GM18951 (cell line): ENCODE results near the gene NRL.

Experiments
- POLR2A ChIP-seq: IDR thresholded peaks from 4 replicates; pipeline ENCODE4 v1.6.1; 2011; ENCODE audit warnings: mild to moderate bottlenecking; ENCODE audit not compliant: insufficient read length, insufficient read depth; ENCODE audit errors: extremely low read depth
- in situ Hi-C: fragments of 300-500 bp; cut with MboI; formaldehyde crosslinking; loops from one replicate; pipeline ENCODE4 v1.12.0; 2022; ENCODE audit warnings: low sequenced_read_pairs, mixed read lengths, inconsistent platforms; ENCODE audit not compliant: unreplicated experiment

Gene NRL

DNA sequence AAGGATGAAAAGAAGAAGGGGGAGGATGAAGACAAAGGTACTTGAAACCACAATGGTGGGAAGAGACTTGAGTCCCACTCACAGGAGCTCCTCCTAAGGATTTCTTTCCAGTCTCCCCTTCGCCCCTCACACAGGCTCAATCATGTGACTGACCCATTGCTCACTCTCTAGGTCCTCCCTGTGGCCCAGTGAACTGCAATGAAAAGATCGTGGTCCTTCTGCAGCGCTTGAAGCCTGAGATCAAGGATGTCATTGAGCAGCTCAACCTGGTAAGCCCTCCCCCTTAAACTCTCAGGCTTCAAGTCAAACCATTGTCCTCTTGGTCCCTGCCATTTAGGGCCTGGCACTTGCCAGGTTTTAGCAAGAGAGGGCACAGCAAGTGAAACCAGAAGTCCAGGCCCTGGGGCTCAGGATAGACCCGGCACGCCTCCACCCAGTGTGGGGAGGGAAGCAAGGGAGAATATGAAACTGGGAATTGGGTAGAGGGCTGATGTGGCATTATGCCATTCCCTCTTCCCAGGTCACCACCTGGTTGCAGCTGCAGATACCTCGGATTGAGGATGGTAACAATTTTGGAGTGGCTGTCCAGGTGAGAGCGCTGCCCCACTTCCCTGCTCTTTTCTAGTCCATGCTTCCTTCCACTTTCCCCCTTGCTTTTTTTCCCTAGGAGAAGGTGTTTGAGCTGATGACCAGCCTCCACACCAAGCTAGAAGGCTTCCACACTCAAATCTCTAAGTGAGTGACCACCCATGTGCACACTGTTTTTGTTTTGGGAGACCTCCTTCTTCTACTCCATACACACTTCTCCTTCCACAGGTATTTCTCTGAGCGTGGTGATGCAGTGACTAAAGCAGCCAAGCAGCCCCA is 23.0 kb upstream of the NRL start:
- in situ Hi-C loops = no loop called here

DNA sequence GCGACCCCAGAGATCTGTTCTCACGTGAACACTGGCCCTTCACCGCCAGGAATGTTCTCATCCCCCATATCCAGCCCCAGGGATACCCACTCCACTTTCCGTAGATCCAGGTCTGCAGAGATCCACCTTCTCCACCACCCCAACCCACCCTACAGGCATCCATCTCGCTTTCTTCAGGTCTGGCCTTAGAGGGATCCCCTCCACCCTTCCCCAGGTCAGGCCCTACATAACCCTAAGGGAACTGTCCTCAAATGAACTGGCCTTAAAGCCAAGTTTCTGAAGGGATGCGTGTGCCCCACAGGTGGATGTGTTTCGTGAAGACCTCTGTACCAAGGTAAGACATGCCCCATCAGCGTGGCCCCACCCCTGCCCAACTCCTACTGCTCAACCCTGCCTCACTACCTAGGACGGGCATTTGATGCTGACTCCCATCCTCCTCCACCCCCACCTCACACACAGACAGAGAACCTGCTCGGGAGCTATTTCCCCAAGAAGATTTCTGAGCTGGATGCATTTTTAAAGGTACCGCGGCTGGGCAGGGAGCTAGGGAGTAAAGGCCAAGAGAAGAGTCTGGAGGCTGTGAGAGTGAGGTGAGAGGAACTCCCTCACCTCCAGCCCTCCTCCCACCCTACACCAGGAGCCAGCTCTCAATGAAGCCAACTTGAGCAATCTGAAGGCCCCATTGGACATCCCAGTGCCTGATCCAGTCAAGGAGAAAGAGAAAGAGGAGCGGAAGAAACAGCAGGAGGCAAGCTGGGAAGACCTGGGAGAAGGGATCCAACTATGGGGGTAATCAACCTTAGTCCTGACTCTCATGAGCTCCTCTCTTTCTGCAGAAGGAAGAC is 22.2 kb upstream of the NRL start:
- no peak for TF ChIP-seq POLR2A
- in situ Hi-C loops = no loop called here

More for the DNA sequence above, 23.0 kb upstream of the NRL start:
- no peak for TF ChIP-seq POLR2A

DNA sequence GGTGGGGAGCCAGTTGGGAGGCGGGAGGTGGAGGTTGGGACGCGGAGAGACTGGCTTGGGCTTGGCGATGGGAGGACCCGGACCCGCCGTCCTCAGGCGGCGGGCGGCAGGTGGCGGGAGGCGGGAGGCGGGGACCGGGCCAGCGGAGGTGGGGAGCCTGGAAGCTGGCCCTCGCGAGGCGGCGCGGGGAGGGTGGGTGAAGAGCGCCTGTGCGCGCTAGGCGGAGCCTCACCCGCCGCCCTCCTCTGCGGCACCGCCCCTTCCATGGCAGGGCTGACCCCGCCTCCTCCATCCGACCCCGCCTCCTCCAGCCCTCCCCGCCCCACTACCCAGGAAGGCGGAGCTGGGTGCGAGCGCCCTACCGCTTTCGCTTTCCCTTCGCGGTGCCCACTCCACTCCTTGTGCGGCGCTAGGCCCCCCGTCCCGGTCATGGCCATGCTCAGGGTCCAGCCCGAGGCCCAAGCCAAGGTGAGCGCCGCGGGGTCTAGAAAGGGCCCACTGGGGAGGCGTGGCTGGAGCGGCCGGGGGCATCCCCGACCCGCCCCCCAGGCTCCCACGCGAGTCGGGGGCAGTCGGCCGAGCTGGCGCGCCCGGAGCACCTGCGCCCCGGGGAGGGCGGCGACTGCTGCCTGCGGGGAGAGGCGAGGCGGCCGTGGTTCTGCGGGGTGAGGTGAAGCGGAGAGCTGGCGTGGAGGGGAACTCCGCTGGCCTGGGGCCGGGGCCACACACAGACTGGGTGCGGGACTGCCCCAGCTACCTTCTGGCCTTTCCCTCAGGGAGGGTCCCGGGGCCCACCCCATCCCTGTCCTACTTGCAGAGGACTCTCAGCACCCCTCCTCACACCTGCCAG is 21.3 kb upstream of the NRL start, which contains the start of gene PSME1:
PSME1 (plus strand) TSS at position 361 of the 850 bp plus-strand sequence; CDS start at position 430, 69 bp downstream.
- in situ Hi-C loops = no loop called here
- TF ChIP-seq POLR2A = peak; percentile 82

DNA sequence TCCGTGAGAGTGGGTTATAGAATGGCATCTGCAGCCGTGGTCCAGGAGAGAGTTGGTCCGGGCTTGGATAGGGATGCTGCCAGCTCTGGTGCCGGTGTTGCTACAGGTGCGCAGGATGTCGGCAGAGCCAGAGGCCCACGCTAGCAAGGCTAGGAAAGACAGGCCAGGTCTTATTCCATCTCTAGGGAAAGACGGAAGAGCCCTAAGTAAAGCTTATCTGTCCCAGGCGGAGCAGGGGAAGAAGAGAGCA is 20.8 kb upstream of the NRL start:
- in situ Hi-C loops = no loop called here
- TF ChIP-seq POLR2A = no peak

DNA sequence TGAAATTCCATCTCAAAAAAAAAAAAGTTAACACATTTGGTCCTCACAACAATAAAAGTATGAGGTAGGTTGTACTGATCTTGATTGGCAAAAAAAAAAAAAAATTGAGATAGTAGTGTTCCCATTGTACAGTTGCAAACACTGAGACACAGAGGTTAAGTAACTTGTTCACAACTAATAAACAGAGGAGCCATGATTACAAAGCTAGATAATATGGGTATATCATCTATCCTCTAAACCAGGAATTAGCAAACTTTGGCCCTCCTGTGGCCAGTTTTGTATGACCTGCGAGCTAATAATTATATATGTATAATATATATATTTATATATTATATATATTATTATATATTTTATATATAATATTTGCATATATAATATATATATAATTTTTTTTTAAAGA is 19.0 kb upstream of the NRL start:
- in situ Hi-C loops = no loop called here
- TF ChIP-seq POLR2A = no peak

DNA sequence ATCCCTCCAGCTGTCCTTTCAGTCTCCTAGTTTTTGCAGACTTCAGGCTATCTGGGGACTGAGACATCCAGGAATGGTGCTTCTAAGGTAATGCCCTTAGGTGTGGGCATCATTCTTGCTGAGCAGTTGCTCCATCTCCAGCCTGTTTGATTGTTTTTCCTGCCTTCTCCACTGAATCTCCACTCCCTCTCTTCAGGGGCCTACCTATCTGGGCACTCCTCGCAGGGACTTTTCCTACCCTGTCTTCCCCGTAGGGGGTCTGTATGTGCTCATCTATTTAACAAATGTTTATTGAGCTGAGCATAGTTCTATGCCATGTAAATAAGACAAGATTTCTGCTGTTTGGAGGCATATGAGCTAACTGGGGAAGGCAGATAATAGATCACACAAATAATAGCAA is 18.2 kb upstream of the NRL start:
- in situ Hi-C loops = no loop called here

DNA sequence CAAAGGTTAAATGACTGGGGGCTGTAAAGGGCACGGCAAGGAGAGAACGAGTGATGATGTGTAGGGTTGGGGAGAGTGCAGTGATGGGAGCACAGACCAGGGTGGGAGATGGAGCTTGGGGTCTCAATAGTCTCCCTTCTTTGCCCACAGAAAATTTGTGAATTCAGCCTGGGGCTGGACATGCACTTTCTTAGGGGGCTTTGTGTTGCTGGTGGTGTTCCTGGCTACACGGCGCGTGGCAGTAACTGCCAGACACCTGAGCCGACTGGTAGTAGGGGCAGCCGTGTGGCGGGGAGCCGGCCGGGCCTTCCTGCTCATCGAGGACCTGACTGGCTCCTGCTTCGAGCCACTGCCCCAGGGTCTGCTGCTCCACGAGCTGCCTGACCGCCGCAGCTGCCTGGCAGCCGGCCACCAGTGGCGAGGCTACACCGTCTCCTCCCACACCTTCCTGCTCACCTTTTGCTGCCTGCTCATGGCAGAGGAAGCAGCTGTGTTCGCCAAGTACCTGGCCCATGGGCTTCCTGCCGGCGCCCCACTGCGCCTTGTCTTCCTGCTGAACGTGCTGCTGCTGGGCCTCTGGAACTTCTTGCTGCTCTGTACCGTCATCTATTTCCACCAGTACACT is 17.4 kb upstream of the NRL start:
- in situ Hi-C loops = no loop called here
- TF ChIP-seq POLR2A = no peak

More for the DNA sequence above, 18.2 kb upstream of the NRL start:
- TF ChIP-seq POLR2A = no peak

DNA sequence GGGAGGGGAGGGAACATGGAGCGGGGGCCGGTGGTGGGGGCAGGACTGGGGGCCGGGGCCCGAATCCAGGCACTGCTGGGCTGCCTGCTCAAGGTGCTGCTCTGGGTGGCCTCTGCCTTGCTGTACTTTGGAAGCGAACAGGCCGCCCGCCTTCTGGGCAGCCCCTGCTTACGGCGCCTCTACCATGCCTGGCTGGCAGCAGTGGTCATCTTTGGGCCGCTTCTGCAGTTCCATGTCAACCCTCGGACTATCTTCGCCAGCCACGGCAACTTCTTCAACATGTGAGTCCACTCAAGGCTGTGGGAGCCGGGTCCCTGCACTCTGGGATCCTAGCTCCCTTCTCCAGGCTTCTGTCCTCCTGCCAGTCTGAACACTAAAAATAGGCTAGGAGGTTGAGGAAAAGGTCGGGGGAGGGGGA is 16.8 kb upstream of the NRL start:
- no peak for TF ChIP-seq POLR2A
- in situ Hi-C loops = no loop called here

DNA sequence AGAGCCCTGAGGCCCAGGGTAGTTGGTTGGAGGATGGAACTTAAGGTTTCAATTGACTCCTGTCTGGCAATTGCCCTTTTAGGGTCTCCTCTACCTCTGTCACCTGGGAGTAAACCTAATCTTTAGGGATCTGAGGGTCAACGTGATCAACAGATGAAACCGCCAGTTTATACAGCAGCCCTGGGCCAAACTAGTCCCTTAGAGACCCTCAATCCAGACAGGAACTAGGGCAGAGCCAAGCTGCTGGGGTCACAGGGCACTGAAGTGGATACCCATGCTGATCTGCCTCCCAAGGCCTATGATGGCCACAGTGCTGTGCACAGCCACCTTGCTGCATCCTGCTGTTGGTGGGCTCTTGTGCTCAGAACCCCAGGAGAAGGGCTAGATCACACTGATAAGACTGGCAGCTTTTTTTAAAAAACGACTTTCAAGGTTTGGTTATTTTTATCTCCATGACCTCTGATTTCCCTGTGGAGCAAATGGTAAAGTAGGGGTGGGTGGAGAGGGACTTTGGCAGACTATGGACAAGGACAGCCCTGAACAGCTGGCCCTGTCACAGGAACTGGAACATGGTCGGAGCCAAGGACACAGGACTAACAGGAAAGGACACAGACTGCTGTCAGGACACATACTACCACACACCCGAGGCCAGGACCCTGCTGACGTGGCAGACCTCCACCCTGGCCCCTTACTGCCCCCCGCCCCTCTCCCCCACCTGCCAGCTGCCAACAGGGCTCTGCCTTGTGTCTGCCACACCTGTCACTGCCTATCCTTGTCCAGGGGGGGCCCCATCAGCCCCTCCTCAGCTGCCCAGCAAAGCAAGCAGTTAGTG is 16.2 kb upstream of the NRL start:
- no peak for TF ChIP-seq POLR2A
- in situ Hi-C loops = no loop called here

DNA sequence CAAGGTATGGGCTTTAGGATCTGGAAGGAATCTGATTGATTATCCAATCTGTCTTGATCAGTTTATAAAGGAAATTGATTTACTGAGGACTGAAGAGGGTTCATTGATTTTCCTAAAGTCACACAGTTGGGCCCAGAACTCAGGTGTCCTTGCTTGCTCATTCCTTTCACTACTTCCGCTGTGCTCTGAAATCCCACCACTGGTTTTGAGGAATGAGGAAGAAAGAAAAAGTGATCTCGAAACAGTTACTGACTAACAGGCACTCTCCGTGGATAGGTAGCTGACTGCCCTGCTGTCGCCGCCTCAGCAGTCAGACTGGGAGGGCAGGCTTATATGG is 15.6 kb upstream of the NRL start, which contains the start of gene FITM1:
FITM1 (plus strand) TSS at position 280 of the 337 bp plus-strand sequence. CDS start 905 bp downstream, outside the sequence.
- in situ Hi-C loops = no loop called here

DNA sequence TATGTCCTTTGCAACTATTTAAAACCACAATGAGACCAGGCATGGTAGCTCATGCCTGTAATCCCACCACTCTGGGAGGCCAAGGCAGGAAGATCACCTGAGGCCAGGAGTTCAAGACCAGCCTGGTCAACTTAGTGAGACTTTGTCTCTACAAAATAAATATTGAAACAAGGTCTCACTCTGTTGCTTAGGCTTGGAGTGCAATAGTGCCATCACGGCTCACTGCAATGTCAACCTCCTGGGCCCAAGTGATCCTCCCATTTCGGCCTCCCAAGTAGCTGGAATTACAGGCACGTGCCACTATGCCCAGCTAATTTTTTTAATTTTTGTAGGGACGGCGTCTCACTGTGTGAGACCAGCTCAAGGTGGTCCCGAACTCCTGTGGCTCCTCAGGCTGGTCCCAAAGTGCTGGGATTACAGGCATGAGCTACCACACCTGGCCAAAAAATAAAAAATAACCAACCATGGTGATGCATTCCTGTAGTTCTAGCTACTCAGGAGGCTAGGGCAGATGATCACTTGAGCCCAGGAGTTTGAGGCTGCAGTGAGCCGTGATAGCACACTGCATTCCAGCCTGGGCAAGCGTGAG is 14.8 kb upstream of the NRL start:
- TF ChIP-seq POLR2A = no peak
- in situ Hi-C loops = no loop called here

More for the DNA sequence above, 15.6 kb upstream of the NRL start, which contains the start of gene FITM1:
- no peak for TF ChIP-seq POLR2A

DNA sequence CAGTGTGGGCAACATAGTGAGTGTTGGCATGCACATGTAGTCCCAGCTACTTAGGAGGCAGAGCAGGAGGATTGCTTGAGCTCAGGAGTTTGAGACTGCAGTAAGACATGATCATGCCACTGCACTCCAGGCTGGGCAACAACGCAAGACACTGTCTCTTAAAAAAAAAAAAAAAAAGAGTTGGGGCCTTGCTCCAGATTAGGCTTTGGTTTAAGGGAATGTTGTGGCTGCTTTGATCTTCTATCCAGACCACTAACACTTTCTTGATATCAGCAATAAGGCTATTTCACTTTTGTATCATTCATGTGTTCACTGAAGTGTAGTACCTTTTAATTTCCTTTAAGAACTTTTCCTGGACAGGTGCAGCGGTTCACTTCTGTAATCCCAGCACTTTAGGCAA is 12.9 kb upstream of the NRL start:
- in situ Hi-C loops = no loop called here
- TF ChIP-seq POLR2A = no peak

DNA sequence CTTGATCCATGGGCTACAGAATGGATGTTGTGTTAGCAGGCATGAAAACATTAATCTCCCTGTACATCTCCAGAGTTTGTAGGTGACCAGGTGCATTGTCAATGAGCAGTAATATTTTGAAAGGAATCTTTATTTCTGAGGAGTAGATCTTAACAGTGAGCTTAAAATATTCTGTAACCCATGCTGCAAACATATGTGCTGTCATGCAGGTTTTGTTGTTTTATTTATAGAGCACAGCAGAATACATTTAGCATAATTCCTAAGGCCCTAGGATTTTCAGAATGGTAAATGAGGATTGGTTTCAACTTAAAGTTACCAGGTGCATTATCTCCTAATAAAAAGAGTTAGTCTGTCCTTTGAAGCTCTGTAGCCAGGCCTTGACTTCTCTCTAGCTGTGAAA is 12.2 kb upstream of the NRL start:
- TF ChIP-seq POLR2A = no peak
- in situ Hi-C loops = no loop called here
